HL-60 (cell line): ENCODE measurements around the gene NPC2.

Experiments
- DNase-seq, 2 experiments: peaks; one replicate each; pipeline ENCODE4 v3.0.0-alpha.2; 2010 to 2020; ENCODE audit warnings: low read depth in 1 of 2, low spot score in 1 of 2
- H3K27ac ChIP-seq: fragments of 250-450 bp; sonication (Bioruptor Pico); replicated peaks from 2 replicates; pipeline ENCODE4 v1.5.1; 2020; ENCODE audit warnings: mild to moderate bottlenecking, moderate library complexity
- H3K27me3 ChIP-seq: fragments of 250-450 bp; sonication (Bioruptor Pico); 2 replicates; pipeline ENCODE4 v1.5.1; 2021; ENCODE audit warnings: mild to moderate bottlenecking, moderate library complexity; ENCODE audit not compliant: insufficient read depth, poor library complexity, severe bottlenecking
- H3K4me3 ChIP-seq: replicated peaks from 2 replicates; pipeline ENCODE4 v1.5.1; 2011; ENCODE audit warnings: mild to moderate bottlenecking, control low read depth, low read length; ENCODE audit not compliant: insufficient read depth
- GABPA ChIP-seq: IDR thresholded peaks from 2 replicates; pipeline ENCODE4 v1.6.1; 2012; ENCODE audit warnings: low read depth
- POLR2AphosphoS5 ChIP-seq: IDR thresholded peaks from 2 replicates; pipeline ENCODE4 v1.6.1; 2012; ENCODE audit warnings: low read depth
- SPI1 ChIP-seq: IDR thresholded peaks from 2 replicates; pipeline ENCODE4 v1.6.1; 2012; ENCODE audit warnings: low read depth, mild to moderate bottlenecking, borderline replicate concordance
- TF ChIP-seq, protein P1 (sequence below): IDR thresholded peaks from 2 replicates; pipeline ENCODE4 v1.6.1; 2012; ENCODE audit warnings: low read depth; ENCODE audit not compliant: insufficient replicate concordance
- TF ChIP-seq, protein P2 (sequence below): IDR thresholded peaks from one replicate; pipeline ENCODE4 v1.5.1; 2011; ENCODE audit warnings: low read length, control low read depth, inconsistent platforms; ENCODE audit not compliant: insufficient read depth

NPC2 gene

DNA sequence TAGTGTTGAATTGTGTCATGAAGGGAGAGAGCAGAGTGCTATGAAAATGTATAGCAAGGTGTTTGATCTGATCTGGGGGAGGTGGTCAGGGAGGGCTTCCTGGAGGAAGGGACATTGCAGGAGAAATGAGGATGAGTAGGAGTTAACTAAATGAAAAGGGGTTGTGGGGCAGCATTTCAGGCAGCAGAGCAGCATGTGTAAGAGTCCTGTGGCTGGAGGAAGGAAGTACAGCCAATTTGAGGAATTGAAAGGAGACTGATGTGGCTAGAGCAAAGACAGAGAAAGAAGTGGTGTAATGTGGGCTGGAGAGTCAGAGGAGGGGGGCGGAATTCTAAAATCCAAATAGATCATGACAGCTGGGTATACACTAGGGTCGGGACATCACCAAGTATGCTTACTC lies 20.5 kb downstream of the NPC2 start:
- Histone ChIP-seq H3K27me3 (no peaks in the 10 kb centered on the region), H3K27ac (no peak overlapping the region), H3K4me3 (no peak overlapping the region)
- no peak for DNase-seq
- no peak for TF ChIP-seq POLR2AphosphoS5
- no peak for TF ChIP-seq GABPA
- TF ChIP-seq, protein P1, sequence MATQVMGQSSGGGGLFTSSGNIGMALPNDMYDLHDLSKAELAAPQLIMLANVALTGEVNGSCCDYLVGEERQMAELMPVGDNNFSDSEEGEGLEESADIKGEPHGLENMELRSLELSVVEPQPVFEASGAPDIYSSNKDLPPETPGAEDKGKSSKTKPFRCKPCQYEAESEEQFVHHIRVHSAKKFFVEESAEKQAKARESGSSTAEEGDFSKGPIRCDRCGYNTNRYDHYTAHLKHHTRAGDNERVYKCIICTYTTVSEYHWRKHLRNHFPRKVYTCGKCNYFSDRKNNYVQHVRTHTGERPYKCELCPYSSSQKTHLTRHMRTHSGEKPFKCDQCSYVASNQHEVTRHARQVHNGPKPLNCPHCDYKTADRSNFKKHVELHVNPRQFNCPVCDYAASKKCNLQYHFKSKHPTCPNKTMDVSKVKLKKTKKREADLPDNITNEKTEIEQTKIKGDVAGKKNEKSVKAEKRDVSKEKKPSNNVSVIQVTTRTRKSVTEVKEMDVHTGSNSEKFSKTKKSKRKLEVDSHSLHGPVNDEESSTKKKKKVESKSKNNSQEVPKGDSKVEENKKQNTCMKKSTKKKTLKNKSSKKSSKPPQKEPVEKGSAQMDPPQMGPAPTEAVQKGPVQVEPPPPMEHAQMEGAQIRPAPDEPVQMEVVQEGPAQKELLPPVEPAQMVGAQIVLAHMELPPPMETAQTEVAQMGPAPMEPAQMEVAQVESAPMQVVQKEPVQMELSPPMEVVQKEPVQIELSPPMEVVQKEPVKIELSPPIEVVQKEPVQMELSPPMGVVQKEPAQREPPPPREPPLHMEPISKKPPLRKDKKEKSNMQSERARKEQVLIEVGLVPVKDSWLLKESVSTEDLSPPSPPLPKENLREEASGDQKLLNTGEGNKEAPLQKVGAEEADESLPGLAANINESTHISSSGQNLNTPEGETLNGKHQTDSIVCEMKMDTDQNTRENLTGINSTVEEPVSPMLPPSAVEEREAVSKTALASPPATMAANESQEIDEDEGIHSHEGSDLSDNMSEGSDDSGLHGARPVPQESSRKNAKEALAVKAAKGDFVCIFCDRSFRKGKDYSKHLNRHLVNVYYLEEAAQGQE: no peak
- TF ChIP-seq, protein P2, sequence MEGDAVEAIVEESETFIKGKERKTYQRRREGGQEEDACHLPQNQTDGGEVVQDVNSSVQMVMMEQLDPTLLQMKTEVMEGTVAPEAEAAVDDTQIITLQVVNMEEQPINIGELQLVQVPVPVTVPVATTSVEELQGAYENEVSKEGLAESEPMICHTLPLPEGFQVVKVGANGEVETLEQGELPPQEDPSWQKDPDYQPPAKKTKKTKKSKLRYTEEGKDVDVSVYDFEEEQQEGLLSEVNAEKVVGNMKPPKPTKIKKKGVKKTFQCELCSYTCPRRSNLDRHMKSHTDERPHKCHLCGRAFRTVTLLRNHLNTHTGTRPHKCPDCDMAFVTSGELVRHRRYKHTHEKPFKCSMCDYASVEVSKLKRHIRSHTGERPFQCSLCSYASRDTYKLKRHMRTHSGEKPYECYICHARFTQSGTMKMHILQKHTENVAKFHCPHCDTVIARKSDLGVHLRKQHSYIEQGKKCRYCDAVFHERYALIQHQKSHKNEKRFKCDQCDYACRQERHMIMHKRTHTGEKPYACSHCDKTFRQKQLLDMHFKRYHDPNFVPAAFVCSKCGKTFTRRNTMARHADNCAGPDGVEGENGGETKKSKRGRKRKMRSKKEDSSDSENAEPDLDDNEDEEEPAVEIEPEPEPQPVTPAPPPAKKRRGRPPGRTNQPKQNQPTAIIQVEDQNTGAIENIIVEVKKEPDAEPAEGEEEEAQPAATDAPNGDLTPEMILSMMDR: no peak
- TF ChIP-seq SPI1: no peak

DNA sequence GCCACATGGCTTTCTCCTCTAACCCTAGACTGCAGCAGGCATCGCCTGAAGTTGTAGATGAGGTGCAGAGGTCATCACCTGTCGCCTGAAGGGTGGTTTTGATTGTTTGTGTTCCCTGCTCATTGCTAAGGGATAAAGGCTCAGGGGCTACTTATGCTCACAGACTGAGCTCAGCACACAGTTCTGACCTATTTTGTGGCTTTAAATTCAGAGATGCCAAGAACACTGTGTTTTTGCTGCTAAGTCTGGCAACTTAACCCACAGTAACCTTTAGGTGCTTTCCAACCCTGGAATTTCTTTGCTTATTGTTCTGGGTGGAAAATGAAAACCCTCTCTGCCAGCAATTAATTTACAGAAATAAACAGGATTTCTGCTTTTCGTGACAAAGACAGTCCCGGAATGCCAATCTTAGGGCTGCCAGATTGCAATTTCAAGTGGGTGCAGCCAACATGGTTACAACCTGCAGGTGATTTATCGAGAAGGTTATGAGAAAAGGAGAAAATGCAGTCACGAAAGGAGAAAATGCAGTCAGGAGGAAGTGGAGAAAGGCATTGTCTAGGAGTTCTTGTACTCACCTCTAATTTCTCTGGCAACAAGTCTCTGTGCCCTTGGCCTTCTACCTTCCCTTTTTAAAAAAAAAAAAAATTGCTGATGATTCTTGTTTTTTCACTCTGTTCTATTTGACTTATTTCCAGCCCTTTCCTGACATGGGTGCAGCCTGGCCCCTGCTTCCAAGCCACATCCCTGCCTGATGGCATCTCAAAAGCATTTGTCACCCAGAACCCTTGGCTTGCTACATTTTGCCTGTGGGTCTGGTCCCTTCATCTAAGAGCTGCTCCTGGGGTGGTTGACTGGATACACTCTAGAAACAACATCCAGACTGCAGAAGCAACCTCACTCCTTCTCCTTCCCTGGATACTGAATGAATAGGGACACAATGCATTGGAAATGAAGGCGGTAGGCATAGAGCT lies 23.3 kb downstream of the NPC2 start:
- no peaks in the 10 kb centered on the region for H3K27me3 ChIP-seq
- TF ChIP-seq SPI1: no peak
- TF ChIP-seq GABPA: no peak
- TF ChIP-seq, protein P2: no peak
- TF ChIP-seq, protein P1: no peak
- H3K4me3 ChIP-seq: no peak overlapping the region
- no peak overlapping the region for H3K27ac ChIP-seq
- no peak for DNase-seq

DNA sequence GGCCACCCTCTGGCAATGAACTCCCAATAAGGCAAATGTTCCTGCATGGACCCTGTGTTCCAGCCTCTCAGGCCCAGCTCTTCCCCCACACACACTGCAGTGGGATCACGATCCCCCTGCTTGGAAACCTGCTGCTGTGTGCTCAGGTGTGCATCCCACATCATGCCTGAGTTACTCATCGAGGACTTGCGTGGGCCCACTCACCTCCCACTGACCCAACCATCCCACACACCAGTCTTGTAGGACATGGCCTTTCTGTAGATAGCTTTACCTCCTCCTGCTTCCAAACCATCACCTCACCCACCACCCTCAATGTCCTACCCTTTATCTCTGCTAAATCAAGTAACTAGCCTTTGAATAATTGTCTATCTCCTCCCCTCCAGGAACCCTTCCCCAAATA lies 24.6 kb downstream of the NPC2 start:
- no peak for TF ChIP-seq POLR2AphosphoS5
- TF ChIP-seq, protein P1: no peak
- no peak for TF ChIP-seq GABPA
- TF ChIP-seq, protein P2: no peak
- no peak for TF ChIP-seq SPI1
- DNase-seq: no peak
- Histone ChIP-seq H3K27me3 (no peaks in the 10 kb centered on the region), H3K4me3 (no peak overlapping the region), H3K27ac (no peak overlapping the region)
